K562 (cell line): ENCODE data around the gene RFPL2.

ENCODE experiments used
- ARNT ChIP-seq, 2 experiments: fragments of 450-650 bp; IDR thresholded peaks; 2 replicates each; pipeline ENCODE4 v1.6.1; 2016; ENCODE audit warnings: mild to moderate bottlenecking in 1 of 2
- CBFA2T3 ChIP-seq: fragments of 450-650 bp; IDR thresholded peaks from 2 replicates; pipeline ENCODE4 v1.6.1; 2017
- CHCHD3 ChIP-seq: fragments of 250-450 bp; sonication (Bioruptor Pico); IDR thresholded peaks from 2 replicates; pipeline ENCODE4 v2.1.2; 2022; ENCODE audit warnings: mild to moderate bottlenecking
- EGR1 ChIP-seq: fragments of 450-650 bp; conservative IDR thresholded peaks from 2 replicates; pipeline ENCODE4 v1.6.1; 2017; ENCODE audit warnings: mild to moderate bottlenecking
- POLR2AphosphoS5 ChIP-seq: IDR thresholded peaks from 2 replicates; pipeline ENCODE4 v1.6.1; 2011; ENCODE audit warnings: mild to moderate bottlenecking, low read depth, low read length, moderate library complexity; ENCODE audit not compliant: control insufficient read depth, insufficient read depth
- RFX5 ChIP-seq: IDR thresholded peaks from 2 replicates; pipeline ENCODE4 v1.6.1; 2011; ENCODE audit warnings: low read depth, mild to moderate bottlenecking, improper control_type of control experiment, low read length
- YY1 ChIP-seq, 3 experiments: IDR thresholded peaks; 2 replicates each; pipeline ENCODE4 v1.6.1; 2011; ENCODE audit warnings: low read length in 2 of 3, mild to moderate bottlenecking in 2 of 3, moderate library complexity in 2 of 3, borderline replicate concordance in 1 of 3, control low read depth in 1 of 3, low read depth in 1 of 3; ENCODE audit not compliant: insufficient read depth in 3 of 3, insufficient replicate concordance in 2 of 3, control insufficient read depth in 1 of 3, insufficient read length in 1 of 3; ENCODE audit errors: extremely low read depth in 1 of 3
- ZNF41 ChIP-seq: fragments of 250-450 bp; sonication (Bioruptor Pico); conservative IDR thresholded peaks from 2 replicates; pipeline ENCODE4 v1.4.0; 2020; ENCODE audit warnings: mild to moderate bottlenecking
- ZNF589 ChIP-seq: fragments of 200-800 bp; sonication (Bioruptor generic); IDR thresholded peaks from 2 replicates; pipeline ENCODE4 v1.6.1; 2016; ENCODE audit warnings: low read depth, missing genetic modification characterization, missing compliant biosample characterization
- ZNF668 ChIP-seq: fragments of 250-450 bp; sonication (Bioruptor Pico); IDR thresholded peaks from 2 replicates; pipeline ENCODE4 v1.8.0; 2022; ENCODE audit warnings: mild to moderate bottlenecking, inconsistent platforms
- ZNF76 ChIP-seq: fragments of 250-450 bp; sonication (Bioruptor Pico); IDR thresholded peaks from 2 replicates; pipeline ENCODE4 v1.4.0; 2020; ENCODE audit warnings: mild to moderate bottlenecking, moderate library complexity, borderline replicate concordance
- TF ChIP-seq, protein P1 (sequence below): IDR thresholded peaks from 3 replicates; pipeline ENCODE4 v1.6.1; 2011; ENCODE audit warnings: borderline replicate concordance, mild to moderate bottlenecking; ENCODE audit not compliant: insufficient read length, insufficient read depth
- TF ChIP-seq, protein P2 (sequence below): sonication (generic); formaldehyde crosslinking; IDR thresholded peaks from 2 replicates; pipeline ENCODE4 v1.8.1; 2022; ENCODE audit warnings: missing genetic modification reagents
- TF ChIP-seq, protein P3 (sequence below), 3 experiments: IDR thresholded peaks in 2 of 3; conservative IDR thresholded peaks in 1 of 3; 2 replicates each; pipeline ENCODE4 v1.5.1; 2011 to 2012; ENCODE audit warnings: low read length in 3 of 3, mild to moderate bottlenecking in 3 of 3, control low read depth in 2 of 3, improper control_type of control experiment in 1 of 3, inconsistent platforms in 1 of 3, low read depth in 1 of 3, mixed read lengths in 1 of 3, moderate library complexity in 1 of 3; ENCODE audit not compliant: insufficient read depth in 2 of 3

DNA sequence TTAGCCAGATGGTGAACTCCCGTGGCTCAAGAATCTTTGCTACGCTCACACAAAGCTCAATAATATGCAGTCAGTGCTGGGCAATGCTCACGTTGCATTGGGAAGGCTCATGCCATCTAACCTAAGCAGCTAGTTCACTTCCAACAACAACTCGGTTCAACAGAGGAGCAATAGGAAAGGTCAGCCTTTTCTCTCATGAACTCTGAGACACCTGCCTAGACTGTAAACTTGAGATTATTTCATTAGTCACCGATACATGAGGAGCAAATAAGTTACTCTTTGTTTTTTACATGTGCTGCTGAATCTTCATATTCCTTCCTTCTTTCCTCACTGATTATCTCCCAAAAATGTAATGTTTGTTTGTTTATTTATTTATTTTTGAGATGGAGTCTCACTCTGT is 41.3 kb upstream of the RFPL2 start:
- TF ChIP-seq ARNT (IDR thresholded peaks at IDR 0.05) (no peak), ZNF76 (CRISPR knock-in tag) (no peak), POLR2AphosphoS5 (no peak), CBFA2T3 (no peak), EGR1 (no peak), ZNF668 (CRISPR knock-in tag) (no peak), ZNF41 (CRISPR knock-in tag) (no peak), ZNF589 (no peak), RFX5 (no peak), CHCHD3 (CRISPR knock-in tag) (no peak), YY1 (IDR thresholded peaks at IDR 0.05; ENCODE audit: borderline replicate concordance in 1 of 3, control insufficient read depth in 1 of 3, extremely low read depth in 1 of 3, insufficient read depth in 3 of 3, insufficient read length in 1 of 3, insufficient replicate concordance in 2 of 3, low read depth in 1 of 3, low read length in 2 of 3) (no peak)
- TF ChIP-seq, protein P1, sequence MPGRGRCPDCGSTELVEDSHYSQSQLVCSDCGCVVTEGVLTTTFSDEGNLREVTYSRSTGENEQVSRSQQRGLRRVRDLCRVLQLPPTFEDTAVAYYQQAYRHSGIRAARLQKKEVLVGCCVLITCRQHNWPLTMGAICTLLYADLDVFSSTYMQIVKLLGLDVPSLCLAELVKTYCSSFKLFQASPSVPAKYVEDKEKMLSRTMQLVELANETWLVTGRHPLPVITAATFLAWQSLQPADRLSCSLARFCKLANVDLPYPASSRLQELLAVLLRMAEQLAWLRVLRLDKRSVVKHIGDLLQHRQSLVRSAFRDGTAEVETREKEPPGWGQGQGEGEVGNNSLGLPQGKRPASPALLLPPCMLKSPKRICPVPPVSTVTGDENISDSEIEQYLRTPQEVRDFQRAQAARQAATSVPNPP = no peak
- TF ChIP-seq, protein P2, sequence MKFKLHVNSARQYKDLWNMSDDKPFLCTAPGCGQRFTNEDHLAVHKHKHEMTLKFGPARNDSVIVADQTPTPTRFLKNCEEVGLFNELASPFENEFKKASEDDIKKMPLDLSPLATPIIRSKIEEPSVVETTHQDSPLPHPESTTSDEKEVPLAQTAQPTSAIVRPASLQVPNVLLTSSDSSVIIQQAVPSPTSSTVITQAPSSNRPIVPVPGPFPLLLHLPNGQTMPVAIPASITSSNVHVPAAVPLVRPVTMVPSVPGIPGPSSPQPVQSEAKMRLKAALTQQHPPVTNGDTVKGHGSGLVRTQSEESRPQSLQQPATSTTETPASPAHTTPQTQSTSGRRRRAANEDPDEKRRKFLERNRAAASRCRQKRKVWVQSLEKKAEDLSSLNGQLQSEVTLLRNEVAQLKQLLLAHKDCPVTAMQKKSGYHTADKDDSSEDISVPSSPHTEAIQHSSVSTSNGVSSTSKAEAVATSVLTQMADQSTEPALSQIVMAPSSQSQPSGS = no peak
- TF ChIP-seq, protein P3, sequence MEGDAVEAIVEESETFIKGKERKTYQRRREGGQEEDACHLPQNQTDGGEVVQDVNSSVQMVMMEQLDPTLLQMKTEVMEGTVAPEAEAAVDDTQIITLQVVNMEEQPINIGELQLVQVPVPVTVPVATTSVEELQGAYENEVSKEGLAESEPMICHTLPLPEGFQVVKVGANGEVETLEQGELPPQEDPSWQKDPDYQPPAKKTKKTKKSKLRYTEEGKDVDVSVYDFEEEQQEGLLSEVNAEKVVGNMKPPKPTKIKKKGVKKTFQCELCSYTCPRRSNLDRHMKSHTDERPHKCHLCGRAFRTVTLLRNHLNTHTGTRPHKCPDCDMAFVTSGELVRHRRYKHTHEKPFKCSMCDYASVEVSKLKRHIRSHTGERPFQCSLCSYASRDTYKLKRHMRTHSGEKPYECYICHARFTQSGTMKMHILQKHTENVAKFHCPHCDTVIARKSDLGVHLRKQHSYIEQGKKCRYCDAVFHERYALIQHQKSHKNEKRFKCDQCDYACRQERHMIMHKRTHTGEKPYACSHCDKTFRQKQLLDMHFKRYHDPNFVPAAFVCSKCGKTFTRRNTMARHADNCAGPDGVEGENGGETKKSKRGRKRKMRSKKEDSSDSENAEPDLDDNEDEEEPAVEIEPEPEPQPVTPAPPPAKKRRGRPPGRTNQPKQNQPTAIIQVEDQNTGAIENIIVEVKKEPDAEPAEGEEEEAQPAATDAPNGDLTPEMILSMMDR (IDR thresholded peaks at IDR 0.05 in 2 of 3, conservative IDR thresholded peaks at IDR 0.05 in 1 of 3; ENCODE audit: insufficient read depth in 2 of 3, low read depth in 1 of 3, low read length in 3 of 3) = no peak
